Endothelial cell of umbilical vein (primary cell): ENCODE results near the gene MALRD1. TPM values are rescaled to one million over a fixed set of nuclear protein-coding genes. Genes with fewer than 3 reads are reported as not detected.

Experiments used
- BruUV-seq: library from RNA; stranded (reverse); fragments of 400-500 nt; replicated peaks from 2 replicates; lab custom pipeline; 2021; lab: Mats Ljungman, UMichigan
- CTCF ChIA-PET: fragments of 300-600, 350-600 bp; sonication (Branson Sonifier 250); formaldehyde crosslinking; loops from one replicate; lab custom pipeline; 2021; ENCODE audit warnings: antibody characterized with exemption, inconsistent platforms; lab: Charles Lee
- POLR2A ChIA-PET: fragments of 300-600, 350-600 bp; sonication (Branson Sonifier 250); formaldehyde crosslinking; loops from one replicate; lab custom pipeline; 2021; ENCODE audit warnings: antibody characterized with exemption, inconsistent platforms; lab: Charles Lee
- DNase-seq: peaks from one replicate; pipeline ENCODE4 v3.0.0-alpha.2; 2011; ENCODE audit warnings: low read depth, low spot score
- FAIRE-seq: peaks from 2 replicates; lab custom pipeline; 2011; peaks lifted over from hg19 to GRCh38; lab: Jason Lieb, UNC
- H2AFZ ChIP-seq: 2 replicates; pipeline ENCODE4 v1.6.0; 2012; ENCODE audit warnings: low read depth, low read length, control low read depth, inconsistent platforms
- H3K27ac ChIP-seq: 2 replicates; pipeline ENCODE4 v1.5.1; 2011; ENCODE audit warnings: low read depth, mild to moderate bottlenecking, control low read depth, low read length, moderate library complexity; ENCODE audit not compliant: insufficient read depth
- H3K27me3 ChIP-seq, 2 experiments: 2 replicates each; pipeline versions ENCODE4 v1.6.0 to v1.6.1; 2011; ENCODE audit warnings: low read length in 2 of 2, mixed read lengths in 1 of 2; ENCODE audit not compliant: control insufficient read depth in 2 of 2, insufficient read depth in 2 of 2
- H3K36me3 ChIP-seq, 2 experiments: 2 replicates in 1 of 2; 3 replicates in 1 of 2; pipeline ENCODE4 v1.5.1; 2011; ENCODE audit warnings: low read length in 2 of 2, mild to moderate bottlenecking in 1 of 2, moderate library complexity in 1 of 2; ENCODE audit not compliant: control insufficient read depth in 2 of 2, insufficient read depth in 2 of 2; ENCODE audit errors: extremely low read depth in 1 of 2
- H3K4me1 ChIP-seq: 3 replicates; pipeline ENCODE4 v1.5.1; 2011; ENCODE audit warnings: mild to moderate bottlenecking, low read length; ENCODE audit not compliant: control insufficient read depth, insufficient read depth; ENCODE audit errors: extremely low read depth
- H3K4me2 ChIP-seq: 2 replicates; pipeline ENCODE4 v1.6.1; 2011; ENCODE audit warnings: low read length, control low read depth, mixed read lengths; ENCODE audit not compliant: insufficient read depth
- H3K4me3 ChIP-seq, 3 experiments: fragments of 200-600 bp in 1 of 3; sonication (generic), shearing (Covaris generic) in 1 of 3; replicated peaks in 1 of 3; 2 replicates each; pipeline ENCODE4 v1.5.1; 2011 to 2016; ENCODE audit warnings: control low read depth in 3 of 3, low read length in 3 of 3, mild to moderate bottlenecking in 2 of 3, inconsistent platforms in 1 of 3, low read depth in 1 of 3, moderate library complexity in 1 of 3; ENCODE audit not compliant: insufficient read depth in 1 of 3
- H3K79me2 ChIP-seq: 2 replicates; pipeline ENCODE4 v1.6.0; 2012; ENCODE audit warnings: low read length, inconsistent platforms; ENCODE audit not compliant: control insufficient read depth, insufficient read depth
- H3K9ac ChIP-seq: replicated peaks from 2 replicates; pipeline ENCODE3; 2011; ENCODE audit warnings: low read length, control low read depth; ENCODE audit not compliant: insufficient read depth; ENCODE audit errors: extremely low read depth
- H3K9me1 ChIP-seq: replicated peaks from 3 replicates; pipeline ENCODE4 v1.6.0; 2011; ENCODE audit warnings: mild to moderate bottlenecking, low read length; ENCODE audit not compliant: control insufficient read depth, insufficient read depth; ENCODE audit errors: extremely low read depth
- H3K9me3 ChIP-seq: replicated peaks from 2 replicates; pipeline ENCODE4 v1.5.1; 2012; ENCODE audit warnings: low read length, inconsistent platforms; ENCODE audit not compliant: control insufficient read depth, insufficient read depth
- H4K20me1 ChIP-seq: replicated peaks from 2 replicates; pipeline ENCODE3; 2011; ENCODE audit warnings: mild to moderate bottlenecking, low read length; ENCODE audit not compliant: control insufficient read depth, insufficient read depth; ENCODE audit errors: extremely low read depth
- CTCF ChIP-seq, 2 donors: IDR thresholded peaks; 1 replicate in 1 of 2; 2 replicates in 1 of 2; pipeline ENCODE4 v1.5.1; 2011; ENCODE audit warnings: low read length in 2 of 2, mild to moderate bottlenecking in 2 of 2, moderate library complexity in 2 of 2, control low read depth in 1 of 2, inconsistent platforms in 1 of 2, low read depth in 1 of 2; ENCODE audit not compliant: insufficient read depth in 1 of 2; ENCODE audit errors: extremely low read depth in 1 of 2
- EZH2 ChIP-seq: IDR thresholded peaks from 2 replicates; pipeline ENCODE4 v1.6.1; 2012; ENCODE audit warnings: borderline replicate concordance, low read depth, mild to moderate bottlenecking, moderate library complexity, low read length, inconsistent platforms; ENCODE audit not compliant: severe bottlenecking
- FOS ChIP-seq: IDR thresholded peaks from 2 replicates; pipeline ENCODE4 v1.6.1; 2011; ENCODE audit warnings: mild to moderate bottlenecking, low read length, moderate library complexity, borderline replicate concordance; ENCODE audit not compliant: insufficient read depth
- GATA2 ChIP-seq: IDR thresholded peaks from 2 replicates; pipeline ENCODE4 v1.7.0; 2011; ENCODE audit warnings: low read depth, mild to moderate bottlenecking, moderate library complexity, mixed read lengths, low read length; ENCODE audit not compliant: insufficient read length, insufficient read depth
- JUN ChIP-seq: IDR thresholded peaks from 2 replicates; pipeline ENCODE4 v1.6.1; 2011; ENCODE audit warnings: borderline replicate concordance, low read depth; ENCODE audit not compliant: insufficient read length, insufficient read depth
- MAX ChIP-seq: IDR thresholded peaks from 2 replicates; pipeline ENCODE4 v1.6.1; 2011; ENCODE audit not compliant: insufficient read depth, insufficient read length
- MYC ChIP-seq: IDR thresholded peaks from one replicate; pipeline ENCODE4 v1.6.1; 2011; ENCODE audit warnings: mild to moderate bottlenecking, low read depth, low read length
- POLR2A ChIP-seq: IDR thresholded peaks from 2 replicates; pipeline ENCODE4 v1.6.1; 2012; ENCODE audit warnings: low read depth, mild to moderate bottlenecking, control low read depth, low read length
- POLR2AphosphoS5 ChIP-seq: IDR thresholded peaks from 2 replicates; pipeline ENCODE4 v1.6.1; 2012; ENCODE audit warnings: low read depth, mild to moderate bottlenecking, control low read depth, low read length, moderate library complexity; ENCODE audit not compliant: insufficient read depth
- dilution Hi-C: fragments of 300-500 bp; cut with MboI; formaldehyde crosslinking; loops from one replicate; pipeline ENCODE4 v1.15.0; 2019; ENCODE audit warnings: low sequenced_read_pairs; ENCODE audit not compliant: extremely low pct_ligation_motif_present
- intact Hi-C: fragments of 100-400 bp; cut with micrococcal nuclease; formaldehyde crosslinking; loops from one replicate; pipeline ENCODE4 v1.10.0; 2022
- polyA plus RNA-seq, 4 experiments: library from polyadenylated mRNA; depleted of rRNA in 3 of 4; stranded (reverse) in 3 of 4; unstranded in 1 of 4; fragments of >200 nt; gene quantifications; 2 replicates each; pipeline versions ENCODE4 v1.2.1 to v1.2.3, GENCODE V29; 2011 to 2012; ENCODE audit warnings: missing spikeins in 1 of 4
- total RNA-seq: library from RNA; stranded (reverse); gene quantifications from 2 replicates; pipeline ENCODE4 v1.2.3, GENCODE V29; 2021

Gene MALRD1
- total and polyA plus RNA-seq, 2 donors (not counting 3 experiments of a cell fraction or from before 2014, with no cell fraction given), result not detected

- no TSS peak for BruUV-seq
- no peaks in the 10 kb centered on the region for H3K9me1 ChIP-seq
- H3K9me3 ChIP-seq, result peaks cover 3% of the 10 kb centered on the region
- intact Hi-C loops, result no loop called here
- no peaks in the 10 kb centered on the region for H3K36me3 ChIP-seq
- ChIA-PET CTCF (no interaction called here), POLR2A (no interaction called here)
- no peak for DNase-seq
- H2AFZ ChIP-seq, result no peak overlapping the region
- dilution Hi-C loops, result no loop called here
- no peak overlapping the region for H3K9ac ChIP-seq
- H4K20me1 ChIP-seq, result no peaks in the 10 kb centered on the region
- TF ChIP-seq CTCF (IDR thresholded peaks at IDR 0.05; ENCODE audit: extremely low read depth in 1 of 2, insufficient read depth in 1 of 2, low read depth in 1 of 2, low read length in 2 of 2) (no peak), GATA2 (no peak), MYC (no peak), EZH2 (no peak), POLR2A (no peak), FOS (no peak), JUN (no peak), POLR2AphosphoS5 (no peak), MAX (no peak)
- H3K27ac ChIP-seq, result no peak overlapping the region
- H3K4me3 ChIP-seq, result no peak overlapping the region
- H3K4me1 ChIP-seq, result no peaks in the 10 kb centered on the region
- H3K4me2 ChIP-seq, result no peak overlapping the region
- H3K27me3 ChIP-seq, result no peaks in the 10 kb centered on the region
- H3K79me2 ChIP-seq, result no peaks in the 10 kb centered on the region
- FAIRE-seq, result no peak
These were observed 94.4 kb downstream of the MALRD1 start for GRCh38 chr10:19142967-19143366.
